Measurements from ENCODE around the gene GASK1A.

DNA sequence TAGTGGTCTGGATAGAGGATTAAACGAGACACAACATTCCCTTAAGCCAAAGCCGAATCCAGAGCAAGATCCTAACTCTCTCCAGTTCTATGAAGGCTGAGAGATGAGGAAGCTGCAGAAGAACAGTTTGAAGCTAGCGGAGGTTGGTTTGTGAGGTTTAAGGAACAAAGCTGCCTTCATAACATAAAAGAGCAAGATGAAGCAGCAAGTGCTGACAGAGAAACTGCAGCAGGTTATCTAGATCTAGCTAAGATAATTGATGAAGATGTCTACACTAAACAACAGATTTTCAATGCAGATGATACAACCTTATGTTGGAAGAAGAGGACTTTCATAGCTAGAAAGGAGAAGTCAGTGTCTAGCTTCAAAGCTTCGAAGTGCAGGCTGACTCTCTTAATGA, 14.8 kb upstream of the GASK1A start:
- TF ChIP-seq, protein P1, sequence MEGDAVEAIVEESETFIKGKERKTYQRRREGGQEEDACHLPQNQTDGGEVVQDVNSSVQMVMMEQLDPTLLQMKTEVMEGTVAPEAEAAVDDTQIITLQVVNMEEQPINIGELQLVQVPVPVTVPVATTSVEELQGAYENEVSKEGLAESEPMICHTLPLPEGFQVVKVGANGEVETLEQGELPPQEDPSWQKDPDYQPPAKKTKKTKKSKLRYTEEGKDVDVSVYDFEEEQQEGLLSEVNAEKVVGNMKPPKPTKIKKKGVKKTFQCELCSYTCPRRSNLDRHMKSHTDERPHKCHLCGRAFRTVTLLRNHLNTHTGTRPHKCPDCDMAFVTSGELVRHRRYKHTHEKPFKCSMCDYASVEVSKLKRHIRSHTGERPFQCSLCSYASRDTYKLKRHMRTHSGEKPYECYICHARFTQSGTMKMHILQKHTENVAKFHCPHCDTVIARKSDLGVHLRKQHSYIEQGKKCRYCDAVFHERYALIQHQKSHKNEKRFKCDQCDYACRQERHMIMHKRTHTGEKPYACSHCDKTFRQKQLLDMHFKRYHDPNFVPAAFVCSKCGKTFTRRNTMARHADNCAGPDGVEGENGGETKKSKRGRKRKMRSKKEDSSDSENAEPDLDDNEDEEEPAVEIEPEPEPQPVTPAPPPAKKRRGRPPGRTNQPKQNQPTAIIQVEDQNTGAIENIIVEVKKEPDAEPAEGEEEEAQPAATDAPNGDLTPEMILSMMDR (IDR thresholded peaks at IDR 0.05; ENCODE audit: low read depth, low read length): no peak
- TF ChIP-seq EZH2phosphoT487 (IDR thresholded peaks at IDR 0.05; ENCODE audit: low read depth): no peak

Data from OCI-LY3 (cell line).